ENCODE results near the gene UNC119B.

Gene UNC119B

GRCh38 chr12:120764816-120765215, 54.6 kb downstream of the UNC119B start:
- Histone ChIP-seq H3K27ac (ENCODE audit: extremely low read depth, low read depth, low read length) (no peak overlapping the region), H3K36me3 (ENCODE audit: control insufficient read depth in 2 of 2, insufficient read depth in 1 of 2, low read length in 2 of 2) (peaks cover 4 to 79% of the 10 kb centered on the region in 2 experiments; a peak in 2 of 3 replicates), H3K4me1 (ENCODE audit: control insufficient read depth, insufficient read depth, low read length) (peaks cover 3% of the 10 kb centered on the region; the same call in 1 of the 2 replicates), H3K4me3 (ENCODE audit: low read depth, low read length) (no peak overlapping the region), H3K9me3 (ENCODE audit: control insufficient read depth, insufficient read depth, low read depth, low read length) (no peaks in the 10 kb centered on the region)
- ChIA-PET POLR2A (no interaction called here), CTCF (interaction anchor here (0.8 to 1.1 kb wide), 2 partner anchors 182 to 207 kb away, joined by 3 to 5 read pairs; no protein-coding TSS in a partner anchor)
- TF ChIP-seq ZXDB (tag by site-specific recombination; IDR thresholded peaks at IDR 0.05) (no peak), ZBTB1 (tag by site-specific recombination; IDR thresholded peaks at IDR 0.05) (no peak), ZNF529 (tag by site-specific recombination; IDR thresholded peaks at IDR 0.05; ENCODE audit: insufficient replicate concordance) (no peak), PRDM10 (tag by site-specific recombination; IDR thresholded peaks at IDR 0.05) (no peak), REPIN1 (tag by site-specific recombination; IDR thresholded peaks at IDR 0.05; ENCODE audit: low read depth) (no peak), ZFP37 (tag by site-specific recombination; IDR thresholded peaks at IDR 0.05) (no peak), ZBTB21 (tag by site-specific recombination; IDR thresholded peaks at IDR 0.05) (no peak), ZNF423 (tag by site-specific recombination; IDR thresholded peaks at IDR 0.05) (no peak), ZNF610 (tag by site-specific recombination; IDR thresholded peaks at IDR 0.05; ENCODE audit: borderline replicate concordance) (no peak), ZNF155 (tag by site-specific recombination; IDR thresholded peaks at IDR 0.05) (no peak), ZNF140 (tag by site-specific recombination; IDR thresholded peaks at IDR 0.05) (no peak)

DNA sequence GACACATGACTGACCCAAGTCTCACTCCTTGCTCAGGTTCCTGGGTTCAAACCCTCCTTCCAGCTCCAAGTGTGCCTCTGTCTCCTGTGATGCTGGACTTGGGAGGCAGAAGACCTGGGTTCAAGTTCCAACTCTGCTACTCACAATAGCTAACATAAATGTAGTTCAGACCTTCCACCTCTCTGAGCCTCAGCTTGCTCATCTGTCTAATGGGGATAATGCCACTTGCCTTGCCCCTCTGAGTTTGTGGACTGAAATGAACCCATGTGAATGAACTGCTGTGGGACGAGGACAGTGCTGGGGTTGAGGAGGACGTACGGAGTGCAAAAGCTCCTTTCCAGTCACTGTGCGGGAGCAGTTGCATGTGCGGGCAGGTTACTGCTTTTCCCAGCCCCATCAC, 56.3 kb downstream of the UNC119B start:
- CTCF ChIA-PET = interaction anchor here (0.6 kb wide), 1 partner anchor 9 kb away, joined by 4 read pairs; no protein-coding TSS in a partner anchor
- H3K36me3 ChIP-seq (ENCODE audit: control insufficient read depth in 2 of 2, insufficient read depth in 1 of 2, low read length in 2 of 2) = peaks cover 4 to 68% of the 10 kb centered on the region in 2 experiments; a peak in 2 of 3 replicates
- TF ChIP-seq ZBTB1 (tag by site-specific recombination; IDR thresholded peaks at IDR 0.05) (no peak), ZFP41 (tag by site-specific recombination; IDR thresholded peaks at IDR 0.05; ENCODE audit: borderline replicate concordance) (no peak), ZNF311 (tag by site-specific recombination; IDR thresholded peaks at IDR 0.05; ENCODE audit: borderline replicate concordance) (no peak), ZNF596 (tag by site-specific recombination; IDR thresholded peaks at IDR 0.05) (no peak), ZNF610 (tag by site-specific recombination; IDR thresholded peaks at IDR 0.05; ENCODE audit: borderline replicate concordance) (no peak), ZNF600 (tag by site-specific recombination; IDR thresholded peaks at IDR 0.05) (no peak), BCL11B (tag by site-specific recombination; IDR thresholded peaks at IDR 0.05; ENCODE audit: low read depth) (no peak), SETDB1 (IDR thresholded peaks at IDR 0.05; ENCODE audit: insufficient read length, low read length) (no peak), ZNF37A (tag by site-specific recombination; IDR thresholded peaks at IDR 0.05) (no peak), ZSCAN30 (tag by site-specific recombination; IDR thresholded peaks at IDR 0.05) (no peak)
- H3K4me1 ChIP-seq (ENCODE audit: control insufficient read depth, insufficient read depth, low read length) = peaks cover 3% of the 10 kb centered on the region; the same call in 1 of the 2 replicates
- no peaks in the 10 kb centered on the region for H3K9me3 ChIP-seq (ENCODE audit: control insufficient read depth, insufficient read depth, low read depth, low read length)
- H3K27ac ChIP-seq (ENCODE audit: extremely low read depth, low read depth, low read length) = no peak overlapping the region
- POLR2A ChIA-PET = no interaction called here
- H3K4me3 ChIP-seq (ENCODE audit: low read depth, low read length) = no peak overlapping the region

Measured in HEK293 (cell line).